CD4-positive, alpha-beta T cell treated with Interleukin-6 at 100 ng/mL for 8 hours (primary cell): Measurements from ENCODE around the gene NPLOC4.

Experiments used
- DNase-seq: peaks from one replicate; pipeline ENCODE4 v3.0.0-alpha.2; 2020; ENCODE audit warnings: mixed read lengths, low spot score

The NPLOC4 gene

DNA sequence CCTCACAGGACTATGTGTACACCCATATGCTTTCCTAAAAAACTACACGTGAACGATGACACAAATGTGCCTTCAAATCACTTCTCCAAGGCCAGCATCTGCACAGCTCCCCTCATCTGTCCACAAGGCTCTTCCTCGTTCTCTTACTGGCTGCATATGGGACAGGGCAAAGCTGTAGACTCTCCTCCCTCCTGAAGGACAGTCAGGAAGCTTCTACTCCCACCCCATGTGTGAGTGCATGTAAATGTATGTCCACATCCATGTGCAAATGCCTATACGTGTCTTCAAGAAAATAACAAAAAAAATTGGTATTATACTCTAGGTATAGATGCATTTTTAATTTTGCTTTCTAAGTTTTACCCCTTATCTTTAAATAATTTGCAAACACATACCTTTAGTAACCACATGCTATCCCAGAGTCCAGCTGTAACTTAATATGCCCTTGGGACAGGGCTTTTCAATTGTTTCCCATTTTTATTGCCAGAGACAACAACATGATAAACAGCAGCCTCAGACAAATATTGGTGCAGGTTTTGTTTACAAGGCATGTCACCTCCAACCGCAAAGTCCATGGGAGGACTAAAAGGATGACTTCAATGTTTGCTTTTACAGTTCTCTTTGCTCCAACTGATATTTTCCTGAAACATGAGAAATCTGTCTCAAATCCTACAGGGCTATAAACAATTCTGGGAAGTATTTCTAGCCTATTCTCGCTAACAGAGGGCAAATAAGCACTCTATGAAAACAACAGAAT lies 53.1 kb downstream of the NPLOC4 start:
- DNase-seq = no peak

- DNase-seq = no peak
These were observed 54.2 kb downstream of the NPLOC4 start for GRCh38 chr17:81582749-81583148.

DNA sequence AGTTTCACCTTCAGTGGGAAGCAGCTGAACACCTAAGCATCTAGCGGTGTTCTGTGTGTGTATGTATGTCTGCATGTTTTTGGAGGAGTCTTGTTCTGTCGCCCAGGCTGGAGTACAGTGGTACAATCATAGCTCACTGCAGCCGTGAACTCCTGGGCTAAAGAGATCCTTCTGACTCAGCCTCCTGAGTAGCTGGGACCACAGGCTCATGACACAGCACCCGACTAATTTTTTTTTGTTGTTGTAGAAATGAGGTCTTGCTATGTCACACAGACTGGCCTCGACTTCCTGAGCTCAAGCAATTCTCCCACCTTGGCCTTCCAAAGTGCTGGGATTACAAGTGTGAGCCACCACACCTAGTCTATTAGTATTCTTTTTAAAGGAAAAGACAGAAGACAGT lies 54.6 kb downstream of the NPLOC4 start:
- no peak for DNase-seq

- no peak for DNase-seq
These were observed 55.2 kb downstream of the NPLOC4 start for GRCh38 chr17:81581758-81582157.

DNA sequence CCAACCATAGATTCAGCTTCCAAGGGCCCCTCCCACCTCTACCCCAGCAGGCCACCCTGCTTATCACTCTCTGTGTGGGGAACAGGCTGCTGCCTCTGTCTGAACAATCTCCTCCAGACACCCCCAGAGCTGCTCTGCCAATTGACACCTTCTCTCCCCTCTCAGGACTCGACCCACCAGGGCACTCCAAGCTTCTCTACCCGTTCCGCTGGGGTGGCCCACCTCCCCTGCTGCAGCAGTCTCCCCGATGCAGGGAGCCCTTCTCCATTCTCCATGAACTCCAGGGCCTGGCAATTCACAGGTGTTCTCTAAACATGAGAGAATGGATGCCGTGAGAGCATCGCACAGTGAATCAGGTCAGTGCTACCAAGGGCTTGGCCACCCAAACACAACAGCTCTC lies 56.4 kb downstream of the NPLOC4 start:
- no peak for DNase-seq

GRCh38 chr17:81579821-81580321 lies 57.0 kb downstream of the NPLOC4 start:
- no peak for DNase-seq

GRCh38 chr17:81579298-81579697 lies 57.6 kb downstream of the NPLOC4 start:
- DNase-seq = no peak

- DNase-seq = no peak
These were observed 58.2 kb downstream of the NPLOC4 start for GRCh38 chr17:81578561-81579225.

- no peak for DNase-seq
These were observed 58.9 kb downstream of the NPLOC4 start for GRCh38 chr17:81578038-81578441.

DNA sequence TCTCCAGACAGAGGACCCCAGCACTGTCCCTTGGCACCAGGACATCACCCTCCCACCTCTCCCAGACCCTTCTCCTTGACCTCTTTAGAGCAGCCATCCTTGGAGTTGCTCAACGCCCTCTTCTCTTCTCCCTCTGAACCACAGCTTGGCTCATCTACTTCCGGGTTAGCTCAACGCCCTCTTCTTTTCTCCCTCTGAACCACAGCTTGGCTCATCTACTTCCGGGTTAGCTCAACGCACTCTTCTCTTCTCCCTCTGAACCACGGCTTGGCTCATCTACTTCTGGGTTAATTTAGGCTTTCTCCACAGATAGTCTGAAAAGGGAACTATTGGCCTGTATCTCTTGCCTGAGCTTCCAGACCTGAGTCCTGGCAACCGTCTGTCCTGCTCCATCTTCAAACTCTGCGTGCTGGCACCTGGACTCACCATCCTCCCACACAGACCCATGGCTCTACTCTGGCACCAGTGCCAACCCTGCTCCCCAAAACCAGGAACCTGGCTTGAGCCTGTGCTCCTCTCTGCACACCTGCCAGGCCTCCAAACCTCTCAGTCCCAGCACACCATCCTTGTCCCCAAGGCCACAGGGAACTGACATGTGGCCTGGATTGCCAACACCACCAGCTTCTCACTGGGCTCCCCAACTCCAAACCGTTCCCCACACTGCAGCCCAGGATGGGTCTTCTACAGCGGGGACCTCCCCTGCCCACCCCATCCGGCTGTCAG lies 59.5 kb downstream of the NPLOC4 start:
- no peak for DNase-seq

DNA sequence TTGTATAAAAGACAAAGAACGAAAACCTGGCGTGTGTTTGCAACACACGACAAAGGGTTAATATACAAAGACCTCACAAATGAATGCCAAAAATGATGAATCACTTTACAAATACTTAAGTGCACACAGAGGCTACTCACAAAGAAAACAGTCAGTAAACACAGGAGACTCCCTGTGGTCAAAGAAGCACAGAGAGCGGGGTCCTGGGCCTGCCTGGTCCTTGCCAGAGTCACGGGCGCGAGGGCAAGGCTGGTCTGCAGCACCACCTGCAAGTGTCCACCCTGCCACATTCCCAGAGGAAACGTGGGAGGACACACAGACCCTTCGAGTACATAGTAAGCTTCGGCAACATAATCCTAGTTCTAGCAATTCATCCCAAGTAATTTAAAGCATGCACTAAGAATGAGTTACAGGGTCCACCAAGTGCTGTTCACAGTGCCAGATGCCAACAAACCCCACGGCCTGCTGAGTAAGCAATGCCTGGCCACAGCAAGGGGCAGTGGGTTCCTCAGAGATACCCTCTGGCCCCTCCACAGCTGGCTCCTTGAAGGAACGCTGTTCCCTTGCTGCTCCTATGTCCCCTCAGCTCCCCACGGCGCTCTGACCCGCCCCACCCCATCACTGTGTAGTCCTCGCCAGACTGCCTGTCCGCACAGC lies 60.2 kb downstream of the NPLOC4 start:
- no peak for DNase-seq

DNA sequence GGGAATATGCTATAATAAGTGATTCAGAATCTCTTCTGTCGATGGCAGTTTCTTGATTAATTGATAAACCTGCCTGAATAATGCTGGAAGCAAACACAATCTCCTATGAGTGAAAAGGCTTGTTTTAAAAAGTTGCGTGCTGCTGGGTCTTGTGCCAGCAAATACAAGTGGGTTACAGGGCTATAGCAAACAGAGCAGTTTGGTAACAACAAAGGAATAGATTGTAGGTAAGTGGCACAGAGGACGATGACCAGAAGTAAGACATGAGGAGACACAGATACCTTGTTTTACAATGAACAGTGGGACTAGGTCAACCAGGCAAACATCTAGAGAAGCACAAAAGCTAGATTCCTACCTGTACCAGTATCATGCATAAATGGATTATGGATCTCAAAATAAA lies 61.1 kb downstream of the NPLOC4 start:
- no peak for DNase-seq

- no peak for DNase-seq
These were observed 62.3 kb downstream of the NPLOC4 start for GRCh38 chr17:81574643-81574956.

DNA sequence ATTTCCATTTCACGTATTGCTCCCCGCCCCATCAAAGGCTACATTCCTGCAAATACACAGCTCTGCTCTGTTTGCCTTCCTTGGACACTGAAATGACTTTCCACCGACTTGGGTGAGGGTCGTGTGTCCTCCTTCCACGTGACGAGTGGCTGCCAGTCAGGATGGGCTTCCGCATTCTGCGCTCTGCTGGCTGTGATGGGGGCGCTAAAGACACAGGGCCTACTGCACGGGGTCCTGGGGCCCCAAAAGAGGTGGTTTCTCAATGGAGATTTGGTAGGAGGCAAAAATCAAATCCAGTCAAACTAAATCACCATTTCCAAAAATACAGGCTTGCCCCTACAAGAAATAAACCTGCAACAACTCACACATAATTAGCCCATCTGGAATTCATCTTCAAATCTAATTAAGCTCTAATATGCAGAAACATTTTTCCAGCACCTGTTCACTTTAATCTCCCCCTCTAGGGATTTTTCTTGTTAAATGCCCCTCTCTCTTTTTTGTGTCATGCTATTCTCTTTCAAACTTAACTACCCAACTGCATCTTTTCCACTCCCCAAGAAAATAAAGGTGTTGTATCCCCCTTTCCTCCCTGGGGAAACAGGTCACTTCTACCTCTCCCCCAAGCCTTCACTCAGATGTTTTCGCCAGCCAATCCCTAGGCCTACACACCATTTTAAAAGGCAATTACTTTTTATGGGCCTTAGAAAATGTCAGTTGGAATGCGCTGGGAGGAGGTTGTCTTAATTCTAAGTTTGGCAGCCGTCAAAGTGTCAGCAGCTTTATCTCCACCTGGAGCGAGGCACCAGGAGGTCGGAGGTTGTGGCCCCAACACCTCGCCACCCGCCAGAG lies 62.9 kb downstream of the NPLOC4 start:
- no peak for DNase-seq

DNA sequence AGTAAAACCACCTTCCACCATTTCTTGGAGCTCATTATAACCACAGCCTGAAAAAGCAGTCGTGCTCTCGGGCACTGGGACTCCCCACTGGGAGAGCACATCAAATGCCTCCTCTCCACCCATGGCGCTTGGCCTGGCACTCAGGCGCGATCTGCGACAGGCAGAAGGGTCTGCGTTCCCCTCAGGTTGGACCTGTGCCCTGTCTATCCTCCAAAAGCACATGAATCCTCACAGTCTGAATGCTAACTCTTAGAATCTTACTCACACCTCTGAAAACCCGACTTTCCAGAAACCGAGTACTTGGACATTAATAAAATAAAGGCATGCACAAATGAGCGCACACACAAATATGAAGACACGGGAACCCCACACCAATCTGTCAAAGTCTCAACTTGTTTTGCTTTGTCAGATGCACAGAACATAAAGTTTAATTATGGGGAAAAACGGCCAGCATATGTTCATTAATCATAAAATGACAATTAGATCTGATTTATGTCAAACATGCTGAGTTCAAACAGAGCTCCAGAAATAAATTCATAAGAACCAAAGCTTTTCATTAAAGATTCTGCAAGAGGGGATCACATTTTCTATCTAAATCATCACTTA lies 64.2 kb downstream of the NPLOC4 start:
- no peak for DNase-seq

- no peak for DNase-seq
These were observed 65.9 kb downstream of the NPLOC4 start for GRCh38 chr17:81570964-81571363.

- no peak for DNase-seq
These were observed 66.9 kb downstream of the NPLOC4 start for GRCh38 chr17:81569986-81570514.

DNA sequence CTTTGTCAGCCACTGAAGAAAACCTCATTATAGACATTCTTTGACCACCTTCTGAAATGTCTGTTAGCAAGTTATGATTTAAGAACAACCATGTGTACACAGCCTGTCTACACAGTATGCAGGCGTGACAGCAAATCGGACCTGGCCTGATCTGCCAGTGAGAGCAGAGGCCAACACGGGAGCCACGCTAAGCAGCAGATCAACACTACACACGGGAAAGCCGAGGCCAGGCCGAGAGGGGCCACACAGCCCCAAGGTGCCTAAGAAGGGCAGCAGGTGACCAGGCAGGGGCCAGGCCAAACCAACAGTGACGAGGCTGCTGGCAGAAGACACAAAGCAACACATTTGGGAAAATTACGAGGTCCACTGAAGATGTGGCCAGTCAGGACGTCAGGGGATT lies 68.5 kb downstream of the NPLOC4 start:
- no peak for DNase-seq

DNA sequence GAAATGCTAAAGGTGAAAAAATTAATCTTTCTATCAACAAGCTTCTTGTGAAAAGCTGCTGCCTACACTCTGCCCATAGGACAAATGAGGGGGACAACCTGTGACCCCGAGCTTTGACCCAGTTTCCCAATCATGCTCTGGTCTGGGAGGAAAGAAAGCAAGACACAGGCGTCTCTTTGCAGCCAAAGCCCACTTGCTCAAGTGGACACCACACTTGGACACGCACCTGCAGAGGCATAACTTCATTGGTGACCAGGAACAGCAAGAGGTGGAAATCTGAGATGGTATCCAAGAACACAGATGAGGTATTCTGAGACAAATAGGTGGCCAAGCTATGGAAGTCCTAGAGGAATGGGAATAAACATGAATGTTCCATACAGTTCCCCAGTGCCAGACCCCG lies 69.7 kb downstream of the NPLOC4 start:
- no peak for DNase-seq

GRCh38 chr17:81566461-81567126 lies 70.3 kb downstream of the NPLOC4 start:
- DNase-seq = no peak
